ENCODE measurements around the gene PROZ. TPM values are rescaled to one million over a fixed set of nuclear protein-coding genes. Genes with fewer than 3 reads are reported as not detected.

PROZ gene
- total RNA-seq, 1 experiment from 2014 or later, result not detected

- no peaks in the 10 kb centered on the region for H3K23me2 ChIP-seq (ENCODE audit: insufficient read length, low read depth, low read length, poor library complexity, severe bottlenecking)
- H3K36me3 Mint-ChIP-seq (ENCODE audit: insufficient read depth in 1 of 3, low read depth in 3 of 3), result no peaks in the 10 kb centered on the region; a peak in 1 of 7 replicates
- peaks cover 13% of the 10 kb centered on the region for H3K27me3 Mint-ChIP-seq (ENCODE audit: low read depth)
- no peak overlapping the region for H3K56ac ChIP-seq (ENCODE audit: insufficient read length, low read depth, low read length)
- no peak overlapping the region for H2AFZ ChIP-seq (ENCODE audit: low read length)
- DNase-seq, result peak; percentile 6
- no peak overlapping the region for H2BK15ac ChIP-seq (ENCODE audit: low read depth, low read length)
- no peak overlapping the region for H2BK120ac ChIP-seq (ENCODE audit: low read depth, low read length, poor library complexity, severe bottlenecking)
- no peak overlapping the region for H3K4me3 Mint-ChIP-seq
- no CpG with 5 or more reads among the region's 2 CpGs for WGBS (ENCODE audit: extremely low coverage, insufficient read length, low lambda C conversion rate)
- no peak overlapping the region for H4K8ac ChIP-seq (replicated peaks; ENCODE audit: insufficient read length, low read depth, low read length)
- H3K9me3 ChIP-seq (ENCODE audit: control insufficient read depth, low read depth, low read length), result no peaks in the 10 kb centered on the region
- no peaks in the 10 kb centered on the region for H3K4me1 ChIP-seq (ENCODE audit: insufficient read depth, low read length)
- H2AK5ac ChIP-seq (ENCODE audit: insufficient read length, low read length), result no peak overlapping the region
- no peaks in the 10 kb centered on the region for H3K79me1 ChIP-seq (ENCODE audit: insufficient read depth, low read depth, low read length, poor library complexity, severe bottlenecking)
- TF ChIP-seq CTCF (conservative IDR thresholded peaks at IDR 0.05), result no peak
- H3K4me1 Mint-ChIP-seq, result peaks cover 14 to 30% of the 10 kb centered on the region in 2 experiments
- H2BK12ac ChIP-seq (ENCODE audit: insufficient read length, low read depth, low read length), result no peak overlapping the region
- no peak overlapping the region for H3K27ac Mint-ChIP-seq
- H3K9me3 Mint-ChIP-seq, result no peaks in the 10 kb centered on the region
- H3K27ac ChIP-seq (ENCODE audit: insufficient read length, low read depth, low read length), result no peak overlapping the region
- H4K20me1 ChIP-seq (ENCODE audit: control insufficient read depth, insufficient read depth, insufficient read length), result no peaks in the 10 kb centered on the region
- no peak overlapping the region for H3K4ac ChIP-seq (ENCODE audit: low read depth, low read length)
- no peak overlapping the region for H3K4me2 ChIP-seq (ENCODE audit: insufficient read depth, insufficient read length, low read length)
- H4K5ac ChIP-seq (ENCODE audit: insufficient read length, low read depth, low read length), result no peak overlapping the region
- H2BK5ac ChIP-seq (ENCODE audit: insufficient read length, low read length), result no peak overlapping the region
- no peak overlapping the region for H3K23ac ChIP-seq (ENCODE audit: insufficient read length, low read depth, low read length)
- H3K18ac ChIP-seq (ENCODE audit: insufficient read length, low read depth, low read length), result no peak overlapping the region
- H3T11ph ChIP-seq (ENCODE audit: low read length), result no peak overlapping the region
- H3K27me3 ChIP-seq (ENCODE audit: insufficient read depth, low read length), result peaks cover 2% of the 10 kb centered on the region; the same call in 1 of the 2 replicates
- H4K91ac ChIP-seq (ENCODE audit: insufficient read length, low read depth, low read length), result no peak overlapping the region
- no peak overlapping the region for H3K14ac ChIP-seq (ENCODE audit: insufficient read depth, low read length)
- H3K9ac ChIP-seq (ENCODE audit: extremely low read depth, insufficient read length, low read length), result no peak overlapping the region
- no peaks in the 10 kb centered on the region for H3K79me2 ChIP-seq (ENCODE audit: insufficient read depth, low read length)
- no peak overlapping the region for H2BK20ac ChIP-seq (ENCODE audit: low read depth, low read length, poor library complexity, severe bottlenecking)
Observed at GRCh38 chr13:113135281-113135760, 23.1 kb upstream of the PROZ start.

All from H9 (cell line).